Ishikawa (cell line): ENCODE results near the gene TBL1X.

Experiments
- CEBPB ChIP-seq: IDR thresholded peaks from 2 replicates; pipeline ENCODE4 v1.6.1; 2012
- CREB1 ChIP-seq: IDR thresholded peaks from 2 replicates; pipeline ENCODE4 v1.6.1; 2012; ENCODE audit warnings: low read depth
- EGR1 ChIP-seq: IDR thresholded peaks from 2 replicates; pipeline ENCODE4 v1.6.1; 2012
- EP300 ChIP-seq: IDR thresholded peaks from 2 replicates; pipeline ENCODE4 v1.6.1; 2012; ENCODE audit warnings: borderline replicate concordance
- FOXM1 ChIP-seq: IDR thresholded peaks from 2 replicates; pipeline ENCODE4 v1.6.1; 2012; ENCODE audit warnings: low read depth, borderline replicate concordance
- MAX ChIP-seq: IDR thresholded peaks from 2 replicates; pipeline ENCODE4 v1.6.1; 2012
- NFIC ChIP-seq: IDR thresholded peaks from 2 replicates; pipeline ENCODE4 v1.6.1; 2012
- RAD21 ChIP-seq: IDR thresholded peaks from 2 replicates; pipeline ENCODE4 v1.6.1; 2012; ENCODE audit warnings: low read depth
- TAF1 ChIP-seq: IDR thresholded peaks from 2 replicates; pipeline ENCODE4 v1.6.1; 2012; ENCODE audit warnings: low read depth, mild to moderate bottlenecking
- TCF12 ChIP-seq: IDR thresholded peaks from 2 replicates; pipeline ENCODE4 v1.6.1; 2012; ENCODE audit warnings: low read depth
- TEAD4 ChIP-seq: IDR thresholded peaks from 2 replicates; pipeline ENCODE4 v1.6.1; 2012
- USF1 ChIP-seq: IDR thresholded peaks from 2 replicates; pipeline ENCODE4 v1.6.1; 2012
- YY1 ChIP-seq: IDR thresholded peaks from 2 replicates; pipeline ENCODE4 v1.6.1; 2012; ENCODE audit warnings: low read depth
- ZBTB7A ChIP-seq: IDR thresholded peaks from 2 replicates; pipeline ENCODE4 v1.6.1; 2012; ENCODE audit warnings: low read depth
- TF ChIP-seq, protein P1 (sequence below): IDR thresholded peaks from 2 replicates; pipeline ENCODE4 v1.6.1; 2012; ENCODE audit warnings: low read depth, mild to moderate bottlenecking

The TBL1X gene

DNA sequence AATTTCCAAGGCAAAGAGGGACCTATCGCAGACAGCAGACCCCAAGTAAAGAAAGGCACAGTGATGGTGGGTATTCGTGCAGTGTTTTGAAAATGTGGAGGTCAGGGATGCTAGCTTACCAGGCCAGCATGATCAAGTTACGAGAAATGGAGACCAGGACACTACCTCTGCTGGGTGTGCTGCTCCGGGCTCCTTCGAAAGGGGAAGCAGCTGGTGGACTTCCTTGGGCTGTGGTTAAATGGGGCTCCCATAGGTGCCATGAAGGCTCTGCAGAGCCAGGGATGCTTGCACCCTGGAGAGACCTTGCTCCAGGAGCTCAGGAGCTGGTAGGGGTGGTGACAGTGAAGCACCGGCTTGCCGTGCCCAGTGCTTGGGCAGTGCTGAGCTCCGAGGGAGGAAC is 68.8 kb downstream of the TBL1X start:
- TF ChIP-seq ZBTB7A (no peak), EP300 (no peak), YY1 (no peak), RAD21 (no peak), USF1 (no peak), CEBPB (no peak), NFIC (no peak), FOXM1 (no peak), TEAD4 (no peak)
- TF ChIP-seq, protein P1, sequence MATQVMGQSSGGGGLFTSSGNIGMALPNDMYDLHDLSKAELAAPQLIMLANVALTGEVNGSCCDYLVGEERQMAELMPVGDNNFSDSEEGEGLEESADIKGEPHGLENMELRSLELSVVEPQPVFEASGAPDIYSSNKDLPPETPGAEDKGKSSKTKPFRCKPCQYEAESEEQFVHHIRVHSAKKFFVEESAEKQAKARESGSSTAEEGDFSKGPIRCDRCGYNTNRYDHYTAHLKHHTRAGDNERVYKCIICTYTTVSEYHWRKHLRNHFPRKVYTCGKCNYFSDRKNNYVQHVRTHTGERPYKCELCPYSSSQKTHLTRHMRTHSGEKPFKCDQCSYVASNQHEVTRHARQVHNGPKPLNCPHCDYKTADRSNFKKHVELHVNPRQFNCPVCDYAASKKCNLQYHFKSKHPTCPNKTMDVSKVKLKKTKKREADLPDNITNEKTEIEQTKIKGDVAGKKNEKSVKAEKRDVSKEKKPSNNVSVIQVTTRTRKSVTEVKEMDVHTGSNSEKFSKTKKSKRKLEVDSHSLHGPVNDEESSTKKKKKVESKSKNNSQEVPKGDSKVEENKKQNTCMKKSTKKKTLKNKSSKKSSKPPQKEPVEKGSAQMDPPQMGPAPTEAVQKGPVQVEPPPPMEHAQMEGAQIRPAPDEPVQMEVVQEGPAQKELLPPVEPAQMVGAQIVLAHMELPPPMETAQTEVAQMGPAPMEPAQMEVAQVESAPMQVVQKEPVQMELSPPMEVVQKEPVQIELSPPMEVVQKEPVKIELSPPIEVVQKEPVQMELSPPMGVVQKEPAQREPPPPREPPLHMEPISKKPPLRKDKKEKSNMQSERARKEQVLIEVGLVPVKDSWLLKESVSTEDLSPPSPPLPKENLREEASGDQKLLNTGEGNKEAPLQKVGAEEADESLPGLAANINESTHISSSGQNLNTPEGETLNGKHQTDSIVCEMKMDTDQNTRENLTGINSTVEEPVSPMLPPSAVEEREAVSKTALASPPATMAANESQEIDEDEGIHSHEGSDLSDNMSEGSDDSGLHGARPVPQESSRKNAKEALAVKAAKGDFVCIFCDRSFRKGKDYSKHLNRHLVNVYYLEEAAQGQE: no peak

GRCh38 chrX:9534686-9535085 is 69.8 kb downstream of the TBL1X start:
- TF ChIP-seq EGR1: no peak
- TF ChIP-seq, protein P1: no peak
- TF ChIP-seq TEAD4: no peak
- no peak for TF ChIP-seq YY1
- no peak for TF ChIP-seq MAX
- TF ChIP-seq FOXM1: no peak
- no peak for TF ChIP-seq EP300
- no peak for TF ChIP-seq CEBPB
- no peak for TF ChIP-seq ZBTB7A
- TF ChIP-seq TAF1: no peak
- TF ChIP-seq USF1: no peak
- no peak for TF ChIP-seq RAD21
- TF ChIP-seq CREB1: no peak
- TF ChIP-seq TCF12: no peak
- no peak for TF ChIP-seq NFIC

DNA sequence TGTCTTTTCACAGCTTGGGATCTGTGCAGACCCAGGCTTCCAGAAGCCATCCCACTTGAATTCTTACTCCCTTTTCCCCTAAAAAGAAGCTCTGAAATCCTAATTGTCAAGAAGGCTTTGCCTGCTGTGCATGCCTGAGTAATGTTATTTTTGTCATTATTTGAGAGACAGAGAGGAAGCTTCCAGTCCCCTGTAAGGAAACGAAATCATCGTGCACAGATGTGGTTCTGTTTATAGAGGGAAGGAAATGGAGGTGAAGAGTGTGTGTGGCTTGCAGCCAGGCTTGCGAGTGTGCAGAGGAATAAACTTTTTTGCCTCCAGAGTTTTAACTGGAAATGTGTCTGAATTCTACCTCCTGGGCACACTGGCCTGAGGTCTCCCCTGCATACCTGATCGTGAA is 70.2 kb downstream of the TBL1X start:
- TF ChIP-seq NFIC (no peak), FOXM1 (no peak), EP300 (no peak), CEBPB (no peak), ZBTB7A (no peak), TEAD4 (no peak)
- TF ChIP-seq, protein P1: no peak

DNA sequence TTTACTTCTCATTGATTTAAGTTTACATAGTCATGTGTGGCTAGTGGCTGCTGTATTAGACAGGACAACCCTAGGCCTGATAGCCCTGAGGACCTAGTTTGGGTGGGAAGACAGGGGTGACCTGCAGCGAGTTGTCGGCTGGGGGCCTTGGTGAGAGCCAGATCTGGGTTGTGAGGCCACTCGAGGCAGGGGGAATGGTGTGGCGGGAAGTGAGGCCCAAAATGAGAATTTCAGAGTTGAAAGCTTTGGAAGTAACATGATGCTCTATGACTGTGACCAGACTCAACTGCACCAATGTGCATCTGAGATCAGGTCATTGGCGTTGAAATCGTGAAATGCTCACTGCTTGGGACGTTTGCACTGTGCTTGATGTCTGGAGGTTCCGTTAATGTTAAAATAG is 72.9 kb downstream of the TBL1X start:
- TF ChIP-seq USF1 (no peak), RAD21 (no peak), CREB1 (no peak), ZBTB7A (no peak), TCF12 (no peak), TEAD4 (no peak), MAX (no peak), EP300 (no peak), EGR1 (no peak)
- TF ChIP-seq, protein P1: no peak
